Measurements from ENCODE around the gene RRAGA.
A peak's percentile ranks its signal among the peaks of the same experiment; 100 is the strongest.
"Not testable (repeated sequence)": the region's sequence is repeated elsewhere in the genome, so short reads cannot be mapped to it uniquely, and the experiment has no call there.

The RRAGA gene

DNA sequence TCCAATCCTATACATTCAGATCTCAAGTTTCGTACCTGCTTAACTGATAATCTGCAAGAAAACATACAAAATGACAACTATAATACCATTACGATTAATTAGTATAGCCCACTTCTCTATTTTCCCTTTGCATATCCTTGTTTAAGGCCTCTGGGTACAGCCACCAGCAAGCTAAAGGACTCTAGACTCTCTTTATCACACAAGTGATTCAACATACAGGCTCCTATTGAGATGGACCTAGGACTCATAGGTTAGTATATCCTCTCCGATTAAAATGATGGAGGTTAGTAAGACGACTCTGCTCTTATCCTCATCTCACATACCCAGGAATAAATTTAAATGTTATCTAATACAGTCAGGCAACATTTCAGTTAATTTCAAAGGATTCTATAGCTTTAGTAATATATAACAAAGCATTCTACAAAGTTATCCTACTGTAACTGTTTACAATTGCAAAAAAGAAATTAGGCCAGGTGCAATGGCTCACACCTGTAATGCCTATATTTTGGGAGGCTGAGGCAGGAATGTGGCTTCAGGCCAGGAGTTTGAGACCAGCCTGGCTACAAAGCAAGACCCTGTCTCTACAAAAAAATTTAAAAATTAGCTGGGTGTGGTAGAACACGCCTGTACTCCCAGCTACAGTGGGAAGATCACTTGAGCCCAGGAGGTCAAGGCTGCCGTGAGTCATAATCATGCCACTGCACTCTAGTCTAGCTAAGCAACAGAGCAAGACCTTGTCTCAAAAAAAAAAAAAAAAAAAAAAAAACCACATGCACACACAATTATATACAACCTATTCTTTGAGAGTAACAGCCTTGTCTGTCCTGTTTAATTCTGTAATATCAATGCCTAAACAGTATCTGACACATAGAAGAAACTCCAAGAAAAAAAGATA, 38.1 kb downstream of the RRAGA start:
- peak; percentile 29 to 74 (median 64) for DNase-seq

DNA sequence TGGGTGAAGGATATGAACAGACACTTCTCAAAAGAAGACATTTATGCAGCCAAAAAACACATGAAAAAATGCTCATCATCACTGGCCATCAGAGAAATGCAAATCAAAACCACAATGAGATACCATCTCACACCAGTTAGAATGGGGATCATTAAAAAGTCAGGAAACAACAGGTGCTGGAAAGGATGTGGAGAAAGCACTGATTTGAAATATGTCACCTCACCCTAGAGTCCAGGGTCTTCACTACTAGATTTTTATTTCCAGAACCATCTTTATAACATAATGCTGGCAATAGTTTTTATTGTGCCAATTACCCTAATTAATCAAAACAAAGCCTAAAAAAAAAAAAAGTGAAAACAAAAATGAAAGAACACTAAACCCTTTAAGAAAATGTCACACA, 48.2 kb downstream of the RRAGA start:
- DNase-seq, result not testable (repeated sequence)
